T-helper 2 cell (primary cell): ENCODE measurements around the gene CBX4.
A peak's percentile ranks its signal among the peaks of the same experiment; 100 is the strongest.
"Not testable (repeated sequence)": the region's sequence is repeated elsewhere in the genome, so short reads cannot be mapped to it uniquely, and the experiment has no call there.

Source experiments
- DNase-seq, 5 experiments: peaks; one replicate each; pipeline versions ENCODE4 v3.0.0 to v3.0.0-alpha.2; 2012 to 2022

CBX4 gene

DNA sequence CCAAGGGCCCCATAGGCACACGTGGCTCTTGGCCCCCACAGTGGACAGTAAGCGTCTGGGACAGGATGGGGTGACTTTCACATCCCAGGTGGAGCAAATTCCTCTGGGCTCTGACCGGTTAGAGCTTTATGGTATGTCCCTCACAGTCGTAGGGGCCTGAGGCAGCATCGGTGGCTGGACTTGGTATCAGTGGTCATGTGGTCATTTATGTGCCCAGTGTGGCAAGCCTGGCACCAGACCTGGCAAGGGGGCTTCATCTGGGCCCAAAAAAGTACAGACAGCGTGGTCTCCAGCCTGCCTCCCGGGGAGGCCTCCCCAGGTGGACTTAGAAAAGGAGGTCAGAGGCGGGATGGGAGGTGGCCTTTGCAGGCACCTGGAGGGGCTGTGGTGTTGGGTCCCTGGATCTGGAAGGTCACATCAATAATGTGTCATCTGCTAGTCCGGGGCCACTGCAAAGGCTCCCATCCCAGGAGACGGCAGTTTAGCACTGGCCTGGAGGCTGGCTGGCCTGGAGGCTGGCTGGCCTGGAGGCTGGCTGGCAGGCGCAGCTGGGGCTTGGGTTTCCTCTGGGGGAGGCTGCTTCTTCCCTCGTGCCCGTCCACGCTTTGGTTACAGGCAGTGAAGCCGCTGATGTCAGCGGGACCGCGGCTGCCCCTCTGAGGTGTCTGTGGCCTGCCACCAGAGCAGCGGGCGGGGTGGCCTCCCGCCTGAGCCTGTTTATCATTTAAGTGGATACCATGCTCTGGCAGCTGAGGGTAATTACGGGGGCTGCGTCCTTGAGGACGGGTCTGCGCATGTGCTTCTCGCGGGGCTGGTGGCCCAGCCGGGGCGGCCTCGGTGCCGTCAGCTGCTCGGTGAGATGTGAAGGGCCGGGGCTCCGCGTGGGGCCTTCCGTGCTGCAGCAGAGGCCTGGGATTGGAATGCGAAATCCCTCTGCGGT is 20.7 kb upstream of the CBX4 start:
- DNase-seq, result no peak

DNA sequence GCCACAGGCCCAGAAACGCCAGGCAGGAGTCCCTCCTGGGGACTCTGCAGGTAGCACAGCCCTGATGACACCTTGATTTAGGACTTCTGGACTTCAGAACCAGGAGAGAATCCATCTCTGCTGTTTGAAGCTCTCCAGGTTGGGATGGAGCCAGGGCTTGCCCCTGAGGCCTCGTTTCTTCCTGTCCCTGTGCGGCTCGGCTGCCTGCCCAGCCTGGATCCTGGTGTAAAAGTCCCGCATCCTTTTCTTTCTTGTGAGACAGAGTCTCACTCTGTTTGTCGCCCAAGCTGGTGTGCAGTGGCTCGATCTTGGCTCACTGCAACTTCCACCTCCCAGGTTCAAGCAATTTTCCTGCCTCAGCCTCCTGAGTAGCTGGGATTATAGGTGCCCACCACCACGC is 17.9 kb upstream of the CBX4 start:
- no peak for DNase-seq

DNA sequence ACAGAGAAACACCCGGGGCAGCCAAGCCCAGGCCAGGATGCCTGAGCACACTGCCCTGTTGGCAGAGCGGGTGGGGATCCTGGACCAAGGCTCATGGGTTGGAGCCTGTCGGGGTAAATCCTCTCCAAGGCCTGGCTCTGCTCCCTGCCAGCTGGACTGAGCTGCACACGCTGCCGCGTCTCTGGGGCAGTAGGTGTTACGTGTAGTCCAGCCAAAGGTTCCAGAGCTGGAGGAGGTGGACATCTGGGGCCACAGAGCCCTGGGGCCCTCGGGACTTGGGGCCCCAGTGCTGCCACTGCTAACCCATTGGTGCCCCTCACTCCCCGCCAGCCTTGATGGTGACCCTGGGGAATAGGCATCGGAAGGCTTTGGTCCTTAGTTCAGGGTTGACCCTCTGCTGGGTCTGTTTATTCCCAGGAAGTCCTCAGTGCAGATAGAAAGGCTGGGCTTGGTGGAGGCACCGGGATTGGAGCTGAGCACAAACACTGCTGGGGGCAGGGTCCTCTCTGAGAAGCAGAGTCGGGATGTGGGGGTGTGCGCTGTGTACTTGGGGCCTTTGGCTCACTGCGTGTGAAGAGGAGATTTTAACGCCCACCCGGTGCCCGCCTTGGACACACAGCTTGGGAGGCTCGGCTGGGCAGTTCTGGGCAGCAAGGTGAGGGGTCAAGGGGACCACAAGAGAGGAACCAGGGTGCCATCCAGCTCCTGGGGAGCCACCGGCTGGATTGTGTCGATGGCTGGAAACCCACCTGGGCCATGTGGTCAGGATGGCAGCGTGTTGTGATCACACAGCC is 16.3 kb upstream of the CBX4 start:
- no peak for DNase-seq

DNA sequence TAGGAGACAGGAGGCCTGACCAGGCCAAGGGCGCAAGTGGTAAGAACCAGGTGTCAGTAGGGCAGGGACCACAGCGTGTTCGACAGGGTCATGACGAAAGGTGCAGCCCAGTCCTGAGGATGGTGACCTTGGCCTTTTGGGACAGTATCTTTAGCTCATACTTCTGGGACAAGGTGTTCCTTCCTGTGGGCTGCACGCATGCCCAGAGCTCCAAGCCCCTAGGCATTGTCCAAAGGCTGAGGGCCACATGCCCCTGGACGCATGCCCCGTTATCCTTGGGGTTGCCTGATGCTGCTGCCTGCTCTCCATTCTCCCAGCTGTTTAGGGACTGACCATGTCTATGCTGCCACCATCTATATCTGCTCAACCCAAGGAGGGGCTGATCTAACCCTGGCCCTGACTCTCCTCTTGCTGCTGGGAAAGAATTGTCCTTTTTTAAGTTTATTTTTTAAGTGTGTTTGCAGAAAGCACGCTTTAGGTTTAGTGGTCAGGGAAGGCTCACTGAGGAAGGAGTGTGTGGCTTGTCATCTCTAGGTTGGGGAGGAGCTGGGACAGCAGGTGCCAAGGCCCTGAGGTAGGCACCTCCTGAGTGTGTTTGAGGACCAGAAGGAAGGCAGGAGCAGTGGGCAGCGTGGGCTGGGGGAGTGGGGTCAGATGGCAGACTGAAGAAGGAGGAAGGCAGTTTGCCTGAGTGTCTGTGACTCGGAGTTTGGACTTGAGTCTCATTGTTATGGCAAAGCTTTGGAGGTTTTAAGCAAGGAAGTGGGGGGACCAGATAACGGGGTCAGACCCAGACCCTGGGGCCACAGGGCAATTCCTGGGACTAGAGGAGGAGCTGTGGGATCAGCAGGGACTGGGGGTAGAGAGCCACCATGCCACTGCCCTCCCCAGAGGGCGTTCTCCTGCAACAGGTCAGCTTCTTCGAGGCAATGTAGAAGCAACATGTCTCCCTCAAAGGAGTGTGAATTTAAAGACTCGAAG is 15.1 kb upstream of the CBX4 start:
- no peak for DNase-seq

DNA sequence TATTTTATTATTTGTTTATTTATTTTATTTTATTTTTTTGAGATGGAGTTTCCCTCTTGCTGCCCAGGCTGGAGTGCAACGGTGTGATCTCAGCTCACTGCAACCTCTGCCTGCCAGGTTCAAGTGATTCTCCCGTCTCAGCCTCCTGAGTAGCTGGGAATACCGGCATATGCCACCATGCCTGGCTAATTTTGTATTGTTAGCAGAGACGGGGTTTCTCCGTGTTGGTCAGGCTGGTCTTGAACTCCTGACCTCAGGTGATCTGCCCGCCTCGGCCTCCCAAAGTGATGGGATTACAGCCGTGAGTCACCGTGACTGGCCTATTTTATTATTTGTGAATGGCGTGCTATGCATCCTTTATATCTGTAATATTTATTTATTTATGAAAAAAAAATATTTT is 13.9 kb upstream of the CBX4 start:
- not testable (repeated sequence) for DNase-seq

DNA sequence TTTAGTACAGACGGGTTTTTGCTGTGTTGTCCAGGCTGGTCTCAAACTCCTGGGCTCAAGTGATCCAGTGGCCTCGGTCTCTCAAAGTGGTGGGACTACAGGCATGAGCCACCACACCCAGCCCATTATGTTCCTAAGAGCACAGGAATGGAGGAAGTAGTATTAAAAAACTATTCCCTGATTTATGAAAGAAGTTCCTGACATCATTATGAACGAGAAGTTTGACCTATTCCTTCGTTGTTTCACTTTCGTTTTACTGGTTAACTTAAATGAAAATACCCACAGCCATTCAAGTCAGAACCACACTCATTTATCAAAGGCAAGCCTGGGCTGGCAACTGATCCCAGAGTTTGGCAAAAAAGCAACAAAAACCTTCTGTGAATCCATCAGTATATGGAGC is 13.5 kb upstream of the CBX4 start:
- peak in 1 of 5 experiments; percentile 44 for DNase-seq

DNA sequence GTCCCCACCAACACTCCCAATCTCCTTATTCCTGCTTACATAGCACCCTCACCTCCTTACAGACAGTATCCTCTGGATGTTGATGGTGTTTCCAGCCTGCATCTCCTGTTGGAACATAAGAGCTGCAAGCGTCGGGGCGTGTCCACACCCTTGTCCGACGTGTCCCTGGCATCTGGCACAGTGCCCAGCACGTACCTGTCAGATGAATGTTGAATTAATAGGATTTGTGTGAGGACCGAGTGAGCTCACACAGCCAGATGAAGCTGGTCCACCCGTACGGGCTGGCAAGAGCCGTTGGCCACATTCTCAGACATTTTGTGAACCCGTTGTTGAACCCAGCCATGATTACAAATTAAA is 12.2 kb upstream of the CBX4 start:
- no peak for DNase-seq

DNA sequence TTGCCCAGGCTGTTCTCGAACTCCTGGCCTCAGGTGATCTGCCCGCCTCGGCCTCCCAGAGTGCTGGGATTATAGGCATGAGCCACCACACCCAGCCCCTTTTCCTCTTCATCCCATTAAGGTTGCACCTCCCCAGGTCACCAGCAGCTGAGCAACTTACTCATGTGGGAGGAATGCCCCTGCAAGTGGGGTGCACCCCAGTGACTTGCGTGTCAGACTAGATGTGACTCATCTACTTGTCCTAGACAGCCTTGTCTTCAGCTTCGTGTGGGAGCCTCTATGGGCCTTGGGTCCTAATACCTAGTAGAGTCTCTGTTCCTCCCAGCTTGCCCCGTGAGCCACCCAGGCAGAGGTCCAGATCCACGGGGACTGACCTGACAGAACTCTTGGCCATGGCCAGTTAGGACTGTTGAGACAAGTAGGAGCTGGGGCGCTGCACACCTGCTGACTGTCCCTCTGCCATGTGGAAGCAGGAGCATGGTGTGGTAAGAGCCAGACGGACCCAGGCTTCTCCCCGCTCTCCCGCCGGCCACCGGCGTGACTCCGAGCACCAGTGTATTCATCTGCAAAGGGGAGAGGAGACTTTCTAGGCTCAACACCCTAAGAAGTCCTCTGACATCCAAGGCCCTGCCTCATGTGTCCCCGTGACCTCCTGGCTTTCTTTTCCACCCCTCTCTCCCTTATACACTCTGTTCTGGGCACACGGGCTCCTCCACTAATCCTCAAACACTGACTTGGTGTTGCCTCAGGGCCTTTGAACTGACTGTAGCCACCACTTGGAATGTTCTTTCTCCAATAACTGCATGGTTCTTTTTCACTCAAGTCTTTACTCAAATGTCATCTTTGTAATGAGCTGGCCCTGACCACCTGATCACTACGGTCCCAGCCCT is 11.6 kb upstream of the CBX4 start:
- no peak for DNase-seq

DNA sequence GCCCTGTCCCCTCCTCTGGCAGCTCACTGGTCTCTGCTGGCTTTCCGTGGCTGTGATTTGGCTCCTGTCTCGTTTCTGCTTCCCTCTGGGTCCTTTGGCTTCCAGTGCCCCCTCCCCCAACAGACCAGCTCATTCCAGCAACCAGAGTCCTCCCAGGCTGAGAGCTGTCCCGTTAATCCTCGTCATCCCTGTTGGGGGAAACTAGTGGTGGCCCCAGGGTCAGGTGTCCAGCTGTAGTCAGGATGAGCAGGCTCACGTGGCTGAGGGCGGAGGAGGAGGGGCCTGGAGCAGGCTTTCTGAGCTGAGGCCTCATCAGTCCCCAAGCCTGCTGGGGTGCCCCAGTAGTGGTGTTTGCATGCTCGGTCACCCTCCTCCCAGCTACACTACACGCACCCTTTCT is 10.7 kb upstream of the CBX4 start:
- DNase-seq, result no peak

DNA sequence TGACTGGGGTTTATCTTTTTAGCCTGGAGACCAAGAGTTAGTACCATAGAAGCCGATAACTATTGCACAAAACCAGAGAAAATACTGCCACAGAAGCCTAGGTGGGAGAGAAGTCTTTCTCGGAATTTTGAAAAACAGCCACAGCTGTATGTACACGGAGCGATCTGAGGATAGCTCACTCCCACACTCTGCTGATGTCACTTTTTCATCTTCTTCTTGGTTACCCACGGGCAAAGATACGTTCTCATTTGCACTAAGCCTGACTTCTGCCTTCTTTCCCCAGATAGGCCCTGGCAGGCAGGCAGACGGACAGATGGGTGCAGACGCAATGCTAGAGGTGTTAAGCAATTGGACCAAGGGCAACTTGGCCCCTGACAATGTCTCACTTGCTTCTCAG is 9.1 kb upstream of the CBX4 start:
- no peak for DNase-seq

DNA sequence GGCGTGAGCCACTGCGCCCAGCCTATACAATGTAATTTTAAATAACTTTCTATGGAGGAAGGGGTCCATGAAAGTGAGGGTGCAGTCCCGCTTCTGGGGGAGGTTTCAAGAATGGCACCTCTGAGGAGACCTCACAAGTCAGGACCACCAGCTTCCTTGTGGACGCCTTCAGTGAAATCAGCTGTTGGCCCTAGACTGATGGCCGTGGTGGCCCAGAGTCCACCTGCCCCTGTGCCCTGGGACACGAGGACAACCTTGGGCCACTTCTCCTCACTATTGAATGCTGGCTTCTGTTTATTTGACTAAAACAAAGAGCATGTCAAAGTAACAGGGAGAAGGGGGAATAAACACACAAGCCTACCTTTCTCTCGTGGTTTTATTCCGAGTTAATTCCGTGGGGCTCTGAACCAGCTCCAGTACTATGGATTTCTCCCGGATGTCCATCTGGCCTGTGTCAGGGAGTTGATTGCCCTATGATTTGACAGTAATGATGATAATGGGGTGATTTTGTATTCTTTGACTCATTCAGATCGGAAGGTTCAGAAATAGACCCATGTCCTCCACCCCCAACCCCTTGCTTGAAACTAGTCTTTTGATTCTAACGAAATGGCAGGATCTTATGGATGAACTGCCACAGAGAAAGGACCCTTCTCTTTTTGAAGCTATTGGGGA is 8.6 kb upstream of the CBX4 start:
- DNase-seq, result no peak

DNA sequence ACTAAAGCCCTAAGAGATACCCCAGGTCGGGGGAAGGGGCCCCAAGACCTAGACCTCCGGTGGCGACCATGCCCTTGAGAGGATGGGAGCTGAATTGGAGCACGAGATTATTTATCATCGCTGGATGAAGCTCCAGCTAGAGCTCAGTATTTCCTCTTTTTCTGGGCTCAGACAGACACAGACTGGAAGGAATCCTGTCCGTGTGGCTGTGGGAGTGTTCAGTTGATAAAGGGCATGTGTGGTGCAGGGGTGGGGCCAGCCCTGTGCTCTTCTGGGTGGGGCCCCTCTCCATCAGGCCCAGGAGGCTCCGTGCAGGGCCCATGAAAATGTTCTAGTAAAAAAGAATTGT is 6.3 kb upstream of the CBX4 start:
- DNase-seq, result no peak

DNA sequence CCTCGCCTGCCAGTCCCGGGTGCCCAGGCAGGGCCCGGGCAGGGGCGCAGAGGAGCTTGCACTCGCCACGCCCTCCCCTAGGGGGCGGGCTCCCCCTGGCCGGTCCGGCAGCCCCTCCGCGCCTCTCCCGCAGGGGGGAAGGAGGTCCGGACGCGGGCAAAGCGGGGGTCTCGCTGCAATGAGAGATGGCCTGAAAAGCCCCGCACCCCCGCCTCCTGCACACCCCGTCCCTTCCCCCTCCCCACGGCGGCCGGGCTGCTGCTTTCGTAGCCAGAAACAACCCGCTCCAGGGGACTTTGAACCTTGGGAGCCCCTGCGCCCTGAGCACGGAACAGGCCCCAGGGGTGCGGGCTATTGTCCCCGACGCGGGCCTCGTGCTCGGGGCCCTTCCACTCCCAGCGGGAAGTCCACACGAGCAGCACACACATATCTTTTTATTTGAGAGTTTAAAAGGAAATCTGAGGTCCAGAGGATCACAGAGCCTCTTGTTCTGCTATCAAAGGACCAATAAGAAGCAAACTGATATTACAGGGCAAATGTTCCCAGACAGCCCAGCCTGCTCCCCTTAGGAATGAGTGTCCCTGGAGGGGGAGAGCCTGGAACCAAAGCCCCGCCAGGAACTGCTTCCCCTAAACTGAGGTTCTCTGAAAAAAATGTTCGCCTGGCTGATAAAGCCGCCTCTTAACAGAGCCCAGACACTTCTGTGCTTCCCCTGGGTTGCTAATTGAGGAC is 5.8 kb upstream of the CBX4 start:
- DNase-seq, result peak in 2 of 5 experiments; percentile 37 to 52

DNA sequence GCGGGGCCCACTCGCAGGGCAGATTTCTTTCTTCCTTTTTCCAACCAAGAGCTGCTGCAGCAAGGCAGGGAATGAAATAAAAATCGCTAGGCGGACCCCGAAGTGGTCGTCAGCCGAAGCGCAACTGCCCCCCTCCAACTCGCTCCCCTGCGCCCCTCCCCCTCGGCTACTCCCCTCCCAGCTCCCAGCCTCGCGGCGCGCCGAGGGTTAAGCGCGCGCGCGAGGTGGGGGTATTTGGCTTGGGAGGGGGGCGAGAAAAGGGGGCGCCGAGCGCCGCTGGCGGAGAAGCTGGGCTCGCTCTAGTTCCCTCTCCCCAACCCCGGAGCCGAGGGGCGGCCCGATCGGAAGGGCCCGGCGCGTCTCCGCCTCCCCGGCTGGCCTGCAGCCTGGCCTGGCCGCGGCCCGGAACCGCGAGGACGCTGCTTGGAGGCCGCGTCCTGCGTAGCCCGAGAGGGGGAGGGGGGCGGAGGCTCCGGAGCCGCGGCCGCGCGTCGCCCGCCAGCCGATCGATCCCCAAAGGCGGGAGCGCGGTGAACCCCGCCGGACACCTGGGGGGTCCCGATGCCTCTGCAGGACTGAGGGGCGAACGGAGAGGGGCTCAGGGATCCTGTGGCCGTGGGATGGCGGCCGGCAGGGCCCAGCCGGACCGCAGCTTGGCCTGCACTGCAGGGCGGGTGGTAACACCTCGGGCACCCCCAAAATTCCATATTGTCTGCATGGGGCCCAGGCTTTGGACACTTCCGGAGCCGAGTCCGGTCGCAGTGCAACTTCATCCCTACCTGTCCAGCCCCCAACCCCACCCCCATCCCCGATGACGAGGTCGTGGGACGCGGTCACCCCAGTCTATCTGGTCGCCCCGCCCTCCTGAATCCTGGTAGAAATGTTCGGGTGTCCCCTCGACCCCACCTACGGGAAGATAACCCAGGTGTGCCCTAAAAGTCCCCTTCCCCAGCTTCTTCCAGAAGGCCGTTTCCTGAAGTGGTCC is 4.9 kb upstream of the CBX4 start:
- no peak for DNase-seq

DNA sequence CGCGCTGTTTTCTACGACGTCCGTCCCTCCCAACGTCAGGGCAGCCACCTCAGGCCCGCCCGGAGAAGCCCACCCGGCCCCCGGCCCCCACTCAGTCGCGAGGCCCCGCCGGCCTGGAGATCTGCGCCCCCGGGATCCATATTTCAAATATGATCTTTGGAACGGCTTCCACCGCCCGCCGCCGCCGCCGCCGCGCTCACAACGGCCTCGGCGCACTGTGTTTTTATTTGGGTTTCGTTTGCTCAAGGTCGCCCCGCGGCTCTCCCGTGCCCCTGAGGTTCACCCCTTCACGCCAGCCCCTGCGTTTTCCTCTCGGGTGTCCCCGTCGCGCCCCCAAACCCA is 4.2 kb upstream of the CBX4 start:
- DNase-seq, result peak in 1 of 5 experiments; percentile 40

DNA sequence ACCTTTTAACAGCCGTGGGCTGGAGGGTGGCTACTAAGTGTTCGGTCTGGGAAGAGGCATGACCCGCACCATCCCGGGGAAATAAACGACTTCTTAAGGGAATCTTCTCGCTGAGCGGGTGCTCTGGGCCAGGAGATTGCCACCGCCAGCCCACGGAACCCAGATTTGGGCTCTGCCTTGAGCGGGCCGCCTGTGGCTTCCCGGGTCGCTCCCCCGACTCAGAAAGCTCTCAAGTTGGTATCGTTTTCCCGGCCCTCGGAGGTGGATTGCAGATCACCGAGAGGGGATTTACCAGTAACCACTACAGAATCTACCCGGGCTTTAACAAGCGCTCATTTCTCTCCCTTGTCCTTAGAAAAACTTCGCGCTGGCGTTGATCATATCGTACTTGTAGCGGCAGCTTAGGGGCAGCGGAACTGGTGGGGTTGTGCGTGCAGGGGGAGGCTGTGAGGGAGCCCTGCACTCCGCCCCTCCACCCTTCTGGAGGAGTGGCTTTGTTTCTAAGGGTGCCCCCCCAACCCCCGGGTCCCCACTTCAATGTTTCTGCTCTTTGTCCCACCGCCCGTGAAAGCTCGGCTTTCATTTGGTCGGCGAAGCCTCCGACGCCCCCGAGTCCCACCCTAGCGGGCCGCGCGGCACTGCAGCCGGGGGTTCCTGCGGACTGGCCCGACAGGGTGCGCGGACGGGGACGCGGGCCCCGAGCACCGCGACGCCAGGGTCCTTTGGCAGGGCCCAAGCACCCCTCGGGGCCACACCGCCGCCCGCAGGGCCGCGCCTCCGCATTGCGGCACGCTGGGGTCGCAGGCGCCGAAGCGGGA is 3.6 kb upstream of the CBX4 start:
- DNase-seq, result peak in 1 of 5 experiments; percentile 44

DNA sequence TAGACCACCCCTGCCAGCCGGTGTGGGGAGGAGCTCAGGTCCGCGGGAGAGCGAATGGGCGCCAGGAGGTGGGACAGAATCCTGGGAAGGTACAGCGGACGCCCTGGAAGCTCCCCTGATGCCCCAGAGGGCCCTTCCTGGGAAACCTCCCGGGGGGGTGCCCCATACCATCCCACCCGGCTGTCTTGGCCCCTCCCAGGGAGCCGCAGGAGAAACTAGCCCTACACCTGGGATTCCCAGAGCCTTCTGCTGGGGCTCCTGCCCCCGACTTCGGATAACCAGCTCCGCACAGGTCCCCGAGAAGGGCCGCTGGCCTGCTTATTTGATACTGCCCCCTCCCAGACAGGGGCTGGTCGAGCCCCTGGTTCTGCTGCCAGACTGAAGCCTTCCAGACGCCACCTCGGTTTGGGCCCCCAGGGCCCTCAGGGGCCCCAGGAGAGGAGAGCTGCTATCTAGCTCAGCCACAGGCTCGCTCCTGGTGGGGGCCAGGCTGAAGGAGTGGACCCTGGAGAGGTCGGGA is 3.0 kb upstream of the CBX4 start:
- no peak for DNase-seq
